ENCODE results near the gene CTAGE15.
"Not testable (repeated sequence)": the region's sequence is repeated elsewhere in the genome, so short reads cannot be mapped to it uniquely, and the experiment has no call there.

- not testable (repeated sequence) for TF ChIP-seq ZNF148 (tag by site-specific recombination; IDR thresholded peaks at IDR 0.05; ENCODE audit: borderline replicate concordance); ZNF677 (tag by site-specific recombination; IDR thresholded peaks at IDR 0.05); ZNF366 (tag by site-specific recombination; conservative IDR thresholded peaks at IDR 0.05); ZNF529 (tag by site-specific recombination; IDR thresholded peaks at IDR 0.05; ENCODE audit: insufficient replicate concordance); CTCF (tag by site-specific recombination; IDR thresholded peaks at IDR 0.05); ZNF274 (IDR thresholded peaks at IDR 0.05; ENCODE audit: low read length); ZNF274 (tag by site-specific recombination; IDR thresholded peaks at IDR 0.05; ENCODE audit: borderline replicate concordance); SALL2 (tag by site-specific recombination; IDR thresholded peaks at IDR 0.05; ENCODE audit: borderline replicate concordance); ZBTB48 (tag by site-specific recombination; IDR thresholded peaks at IDR 0.05); HOXA7 (CRISPR knock-in tag; IDR thresholded peaks at IDR 0.05; ENCODE audit: borderline replicate concordance); ZFP41 (tag by site-specific recombination; IDR thresholded peaks at IDR 0.05; ENCODE audit: borderline replicate concordance); SP7 (tag by site-specific recombination; IDR thresholded peaks at IDR 0.05); ZNF660 (tag by site-specific recombination; IDR thresholded peaks at IDR 0.05)
Measured at GRCh38 chr7:143543288-143544038, 28.1 kb upstream of the CTAGE15 start.
